NCI-H1436 (cell line): ENCODE data around the gene KIRREL3.

Source experiments
- DNase-seq: peaks from one replicate; lab custom pipeline; 2025; lab: John Stamatoyannopoulos, UW

The KIRREL3 gene

GRCh38 chr11:126997196-126997595 is 3.4 kb downstream of the KIRREL3 start:
- DNase-seq = no peak

DNA sequence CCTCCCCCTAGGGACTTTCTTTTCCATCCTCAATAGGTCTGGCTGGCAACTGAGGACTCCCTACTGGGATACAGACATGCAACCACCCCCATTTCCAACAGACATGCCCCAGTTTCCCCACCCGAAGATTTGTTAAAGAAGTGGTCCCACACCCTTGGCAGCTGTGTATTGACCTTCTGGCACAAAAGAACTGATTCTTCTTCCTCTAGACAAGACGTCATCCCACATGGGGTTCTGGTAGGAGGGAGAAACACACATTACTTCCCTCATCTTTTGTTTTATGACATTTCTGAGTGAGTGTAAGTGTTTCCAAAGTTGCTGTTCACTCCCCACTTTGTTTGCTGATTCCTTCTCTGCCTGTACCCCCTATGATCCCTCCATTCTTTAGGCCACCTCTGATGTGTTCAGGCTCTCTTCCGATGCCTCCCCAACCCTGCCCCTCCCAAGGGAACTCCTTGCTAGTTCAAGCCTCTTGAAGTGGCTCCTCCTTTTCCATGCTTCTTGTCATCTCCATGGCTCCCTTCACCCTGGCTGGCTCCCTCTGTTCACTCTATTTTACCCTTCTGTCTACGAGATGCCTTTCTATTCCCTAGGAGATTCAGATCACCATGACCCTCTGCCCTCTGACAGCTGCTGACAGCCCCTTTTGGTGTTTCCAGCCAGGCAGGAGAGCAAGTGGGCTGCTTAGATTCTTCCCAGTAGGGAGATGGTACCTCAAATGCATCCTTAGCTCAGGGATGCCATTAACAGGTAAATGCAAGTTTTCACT is 4.3 kb downstream of the KIRREL3 start:
- no peak for DNase-seq

DNA sequence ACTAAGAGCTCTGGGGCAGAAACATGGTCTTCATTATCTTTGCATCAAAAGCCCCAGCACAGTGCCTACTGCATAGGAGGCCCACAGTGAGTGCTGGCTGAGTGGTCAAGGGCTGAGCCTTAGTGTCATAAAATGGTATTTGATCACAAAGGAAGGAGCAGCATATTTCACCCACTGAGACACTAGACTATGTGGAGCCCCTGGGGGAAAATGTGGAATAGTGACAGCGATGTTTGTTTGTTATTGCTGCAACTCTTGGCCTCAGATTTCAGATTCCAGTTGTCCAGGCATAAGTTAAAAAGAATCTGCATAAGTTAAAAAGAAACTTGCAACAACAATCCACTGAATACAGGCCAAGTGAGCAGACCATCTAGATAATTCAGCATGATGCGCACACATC is 7.0 kb downstream of the KIRREL3 start:
- DNase-seq = no peak

DNA sequence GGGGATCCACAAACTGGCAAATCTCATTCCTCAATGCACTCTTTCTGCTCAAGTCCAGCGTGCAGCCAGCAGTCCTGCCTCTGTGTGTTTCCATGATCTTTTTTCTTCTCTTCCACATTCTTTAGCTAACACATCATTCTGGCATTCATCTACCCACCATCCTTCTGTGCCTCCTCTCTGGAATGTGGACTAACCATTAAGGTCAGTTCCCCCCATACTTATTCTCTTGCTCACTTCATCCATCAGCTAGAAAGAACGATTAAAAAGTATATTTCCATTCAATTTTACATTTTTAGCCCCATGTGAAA is 7.8 kb downstream of the KIRREL3 start:
- no peak for DNase-seq

DNA sequence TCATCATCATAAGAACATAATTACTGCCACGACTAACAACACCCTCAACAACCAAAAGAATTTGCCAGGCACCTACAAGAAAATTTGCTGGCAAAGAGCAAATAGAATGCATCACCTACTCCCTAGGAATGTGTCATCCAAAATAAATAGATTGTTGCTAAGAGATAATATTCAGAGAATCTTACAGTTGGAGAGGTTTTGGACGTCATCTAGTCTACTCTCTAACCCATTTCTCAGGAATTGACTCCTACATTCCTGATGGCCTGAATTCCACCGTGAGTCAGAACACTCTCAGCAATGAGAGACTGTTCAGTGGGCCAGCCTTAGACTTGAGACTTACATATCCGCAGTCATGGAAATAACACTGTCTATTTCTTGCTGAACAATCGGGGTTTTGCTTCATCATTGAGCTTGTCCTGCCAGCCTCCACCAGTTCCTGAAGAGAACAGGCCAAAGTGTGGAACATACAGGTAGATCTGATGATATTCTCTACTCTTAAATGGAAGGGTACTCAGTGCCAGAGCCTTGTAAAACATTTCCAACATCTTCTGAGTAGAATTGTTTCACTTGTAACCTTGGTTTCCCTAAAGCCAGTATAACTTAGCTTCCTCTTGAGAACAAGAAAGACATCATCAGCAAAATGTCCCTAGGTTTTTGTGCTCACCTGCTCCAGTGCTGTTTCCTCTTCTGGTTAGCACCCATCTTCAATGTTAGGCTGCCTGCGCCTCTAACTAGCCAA is 8.3 kb downstream of the KIRREL3 start:
- DNase-seq = no peak

DNA sequence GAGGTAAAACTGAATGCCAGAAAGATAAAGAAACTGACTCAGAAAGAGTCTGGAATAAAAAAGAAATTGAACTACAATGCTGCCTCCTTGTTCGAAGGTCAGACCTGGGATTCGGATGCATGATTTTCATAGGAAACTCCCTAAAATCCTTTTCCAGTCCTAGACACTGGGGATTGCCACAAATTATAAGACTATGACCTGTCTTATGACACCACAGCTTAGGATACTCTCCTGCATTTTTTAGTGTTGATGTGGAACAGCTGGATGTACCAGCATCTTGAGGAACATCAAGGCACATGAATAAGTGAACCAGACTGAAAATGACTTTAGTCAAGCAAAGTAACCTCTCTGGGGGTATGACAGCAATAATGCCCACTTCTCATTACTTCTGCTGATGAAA is 9.0 kb downstream of the KIRREL3 start:
- DNase-seq = no peak

DNA sequence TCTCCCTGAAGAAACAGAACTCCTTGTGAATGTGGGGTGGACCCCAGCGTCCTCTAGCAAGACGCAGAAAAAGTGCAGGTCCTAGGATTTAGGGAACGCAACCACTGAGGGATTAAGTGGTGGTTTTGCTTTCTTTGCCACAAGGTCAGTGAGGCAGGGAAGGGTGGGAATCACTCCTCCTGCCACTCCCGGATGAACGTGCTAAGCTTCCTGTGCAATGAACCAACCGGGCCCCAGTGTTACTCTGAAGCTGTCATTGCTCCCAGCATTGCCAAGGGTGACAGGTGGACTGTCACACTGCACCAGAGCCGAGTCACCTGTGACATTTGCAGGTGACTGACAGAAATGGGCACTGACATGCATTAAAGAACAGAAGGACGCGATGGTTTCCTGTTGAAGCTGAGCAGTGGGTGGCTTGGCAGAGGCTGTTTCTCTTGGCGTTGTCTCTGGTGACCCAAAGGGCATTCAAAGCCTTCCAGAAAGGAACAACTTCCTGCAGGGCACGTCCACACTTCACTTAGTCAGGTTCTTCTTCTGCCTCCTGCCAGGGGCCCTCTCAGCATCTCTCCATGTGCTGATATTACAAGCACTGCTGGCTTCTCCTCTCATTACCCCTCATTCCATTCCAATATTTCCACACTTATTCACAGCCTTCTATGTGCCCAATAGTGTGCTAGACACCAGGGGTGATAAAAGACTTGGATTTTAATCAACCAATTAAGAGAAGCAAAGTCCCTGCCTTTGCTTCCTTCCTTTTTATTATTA is 9.7 kb downstream of the KIRREL3 start:
- DNase-seq = no peak

GRCh38 chr11:126989942-126990715 is 10.4 kb downstream of the KIRREL3 start:
- peak; percentile 80 for DNase-seq

- no peak for DNase-seq
Observed at GRCh38 chr11:126988655-126989054, 11.9 kb downstream of the KIRREL3 start.

GRCh38 chr11:126981635-126982034 is 18.9 kb downstream of the KIRREL3 start:
- no peak for DNase-seq

DNA sequence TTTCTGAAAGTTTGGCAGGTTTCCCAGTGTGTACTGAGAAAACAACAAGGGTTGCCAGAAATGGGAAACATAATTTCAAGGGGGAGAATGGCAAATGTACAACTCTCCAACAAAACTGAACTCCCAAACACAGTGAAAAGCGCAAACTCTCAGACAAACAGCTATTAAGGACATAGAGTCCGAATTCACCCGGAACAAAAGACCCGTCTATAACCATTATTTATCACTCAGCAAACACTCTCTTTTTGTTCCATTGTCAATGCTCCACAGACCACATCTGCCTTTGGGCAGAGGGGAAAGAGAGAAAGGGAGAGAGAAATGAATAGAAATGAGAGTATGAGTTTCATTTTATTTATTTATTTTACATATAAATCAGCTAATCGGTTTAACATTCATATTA is 21.7 kb downstream of the KIRREL3 start:
- peak; percentile 66 for DNase-seq

DNA sequence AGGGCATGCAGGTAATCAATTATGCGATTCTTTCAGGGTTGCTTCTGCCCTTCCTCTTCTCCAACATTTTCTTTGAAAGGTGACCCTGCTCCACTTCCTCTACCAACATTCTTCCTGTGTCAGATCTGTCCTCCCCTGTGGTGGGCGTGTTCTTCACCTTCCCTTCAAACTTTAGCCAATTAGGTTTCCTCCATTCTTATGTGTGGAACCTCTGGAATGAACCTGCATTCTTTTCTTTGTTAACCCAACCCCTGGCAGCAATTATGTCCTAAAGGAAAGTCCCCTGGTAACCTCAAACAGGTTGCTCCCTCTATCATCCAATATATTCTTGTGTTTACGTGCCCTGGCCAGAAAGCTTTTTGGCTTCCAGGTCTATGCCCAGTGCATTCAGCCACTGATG is 22.4 kb downstream of the KIRREL3 start:
- DNase-seq = no peak

- DNase-seq = no peak
Observed at GRCh38 chr11:126973051-126973450, 27.5 kb downstream of the KIRREL3 start.

DNA sequence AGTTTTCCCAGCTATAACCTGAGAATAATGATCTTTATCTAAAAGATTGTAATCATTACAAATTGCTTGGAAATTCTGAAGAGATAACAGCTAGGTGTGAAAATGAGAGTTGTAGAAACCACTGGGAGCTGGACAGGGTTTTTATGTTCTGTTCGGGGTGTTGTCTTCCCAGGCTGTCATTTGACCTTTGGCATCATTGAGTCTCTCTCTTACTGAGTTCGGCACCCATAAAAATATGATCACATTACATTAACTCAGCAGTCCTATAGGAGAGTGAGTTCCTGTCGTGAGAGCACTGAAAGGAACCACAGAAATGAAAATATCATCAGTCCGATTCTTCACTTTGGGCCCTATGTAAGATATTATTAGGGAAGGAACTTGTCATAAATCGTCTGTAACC is 29.3 kb downstream of the KIRREL3 start:
- DNase-seq = no peak

GRCh38 chr11:126969865-126970479 is 30.6 kb downstream of the KIRREL3 start:
- no peak for DNase-seq

DNA sequence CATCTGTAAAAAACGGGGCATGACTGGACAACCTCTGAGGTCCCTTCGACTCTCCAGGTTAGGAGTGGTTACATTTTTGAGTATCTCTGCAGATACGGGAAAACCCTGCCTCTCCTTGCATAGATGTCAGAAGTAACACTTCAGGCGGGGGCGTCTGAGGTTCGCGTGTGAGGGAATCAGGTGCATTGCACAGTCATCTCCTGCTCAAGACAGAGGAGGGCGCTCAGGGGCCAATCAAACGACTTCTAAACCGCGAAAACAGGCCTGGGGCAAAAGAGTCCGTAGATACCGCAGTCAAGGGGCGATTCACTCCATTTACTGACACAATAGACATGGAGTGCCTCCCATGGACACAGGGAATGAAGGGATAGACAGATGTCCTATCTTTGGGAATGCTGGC is 31.7 kb downstream of the KIRREL3 start:
- DNase-seq = no peak

GRCh38 chr11:126965331-126965730 is 35.2 kb downstream of the KIRREL3 start:
- no peak for DNase-seq

DNA sequence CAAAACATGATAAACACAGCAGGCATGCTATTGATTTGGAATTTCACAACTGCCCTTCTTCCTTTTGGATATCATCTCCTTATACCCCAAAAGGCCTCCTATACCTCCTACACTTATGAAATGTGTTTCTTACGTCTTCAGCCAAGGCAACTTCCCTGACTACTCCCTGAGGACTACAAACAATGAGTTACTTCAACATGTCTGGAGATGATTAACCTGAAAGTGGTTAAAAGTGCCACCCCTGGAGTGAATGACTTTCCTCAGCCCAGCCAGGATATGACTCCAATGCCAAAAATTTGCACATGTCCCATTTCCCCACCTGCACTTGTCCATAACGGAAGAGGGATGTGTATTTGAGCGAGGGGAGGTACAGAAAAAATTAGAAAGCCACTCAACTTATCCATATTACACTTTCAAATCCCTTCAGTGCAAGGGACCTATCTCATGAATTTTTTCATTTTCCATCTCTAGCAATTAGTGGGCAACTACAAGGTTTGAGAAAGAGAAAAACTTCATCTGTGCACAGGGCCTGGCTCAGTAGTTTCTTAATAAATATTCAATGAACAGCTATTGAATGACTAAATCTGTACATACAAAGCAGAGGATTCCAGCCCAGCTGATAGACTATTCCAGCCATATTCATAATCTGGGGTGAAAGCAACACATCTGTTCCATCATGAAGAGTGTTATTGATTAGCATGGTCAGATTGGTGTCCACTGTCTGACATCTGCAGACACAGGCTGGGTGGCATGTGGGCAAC is 36.8 kb downstream of the KIRREL3 start:
- DNase-seq = no peak

DNA sequence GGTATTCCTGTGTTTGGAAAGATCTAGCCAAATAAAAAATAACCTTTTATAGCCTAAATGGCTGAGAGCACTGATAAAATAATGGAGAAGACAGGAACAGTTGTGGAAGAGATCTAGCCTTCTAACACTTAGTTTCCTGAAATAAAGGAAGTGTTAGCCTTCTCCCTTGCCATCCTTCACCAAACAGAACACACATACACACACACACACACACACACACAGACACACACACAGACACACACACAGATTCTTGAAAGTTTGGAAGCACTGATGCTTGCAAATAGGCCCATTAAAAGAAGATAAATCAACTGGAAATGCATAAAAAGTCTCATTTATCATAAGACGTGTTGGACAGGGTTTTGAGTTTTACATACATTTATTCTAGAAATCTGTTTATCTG is 37.5 kb downstream of the KIRREL3 start:
- no peak for DNase-seq

DNA sequence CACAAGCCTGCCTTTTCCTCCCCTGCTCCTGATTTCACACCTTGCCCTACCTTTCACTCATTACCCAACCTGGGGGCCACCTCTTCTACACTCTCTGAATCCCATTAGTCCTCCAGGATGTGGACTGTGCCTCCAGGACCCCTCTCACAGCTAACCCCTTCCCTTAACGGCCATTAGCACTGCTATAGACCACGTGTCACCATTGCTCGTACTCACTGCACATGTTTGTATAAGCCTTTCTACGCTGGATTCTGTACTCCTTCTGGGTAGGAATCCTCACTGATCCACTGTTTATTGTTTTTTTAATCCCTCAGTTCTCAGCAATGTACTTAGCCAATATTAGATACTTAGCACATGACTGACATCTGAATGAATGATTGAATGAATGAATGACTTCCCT is 40.9 kb downstream of the KIRREL3 start:
- DNase-seq = no peak

GRCh38 chr11:126956635-126957034 is 43.9 kb downstream of the KIRREL3 start:
- no peak for DNase-seq
